ENCODE data around the gene PDCD1.

- no peak for TF ChIP-seq CTCF (IDR thresholded peaks at IDR 0.05)
- TF ChIP-seq EP300 (IDR thresholded peaks at IDR 0.05), result no peak
Observed at GRCh38 chr2:241870081-241870541, 11.4 kb upstream of the PDCD1 start.

Measured in suprapubic skin (tissue), 3 donors.